C4-2B (cell line): Measurements from ENCODE around the gene ICOS.

ENCODE experiments used
- ZFX ChIP-seq: fragments of 450-650 bp; IDR thresholded peaks from 2 replicates; pipeline ENCODE4 v1.6.1; 2017
- TF ChIP-seq, protein P1 (sequence below): fragments of 450-650 bp; conservative IDR thresholded peaks from 2 replicates; pipeline ENCODE4 v1.5.1; 2017; ENCODE audit warnings: mild to moderate bottlenecking

DNA sequence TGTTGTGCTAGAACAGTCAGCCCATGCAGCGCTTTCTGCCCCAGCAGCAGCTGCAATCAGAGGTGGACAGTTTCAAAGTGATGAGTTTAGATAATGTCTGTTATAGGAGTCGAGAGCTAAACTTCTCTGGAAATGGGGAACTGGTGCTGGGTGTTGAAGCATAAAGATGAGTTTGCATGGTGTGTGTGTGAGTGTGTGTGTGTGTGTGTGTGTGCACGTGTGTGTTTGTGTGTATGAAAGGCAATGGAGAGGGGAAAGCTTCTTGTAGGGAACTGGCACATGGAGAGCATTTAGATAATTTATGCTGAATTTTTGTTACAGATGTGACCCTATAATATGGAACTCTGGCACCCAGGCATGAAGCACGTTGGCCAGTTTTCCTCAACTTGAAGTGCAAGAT lies 22.7 kb downstream of the ICOS start:
- TF ChIP-seq, protein P1, sequence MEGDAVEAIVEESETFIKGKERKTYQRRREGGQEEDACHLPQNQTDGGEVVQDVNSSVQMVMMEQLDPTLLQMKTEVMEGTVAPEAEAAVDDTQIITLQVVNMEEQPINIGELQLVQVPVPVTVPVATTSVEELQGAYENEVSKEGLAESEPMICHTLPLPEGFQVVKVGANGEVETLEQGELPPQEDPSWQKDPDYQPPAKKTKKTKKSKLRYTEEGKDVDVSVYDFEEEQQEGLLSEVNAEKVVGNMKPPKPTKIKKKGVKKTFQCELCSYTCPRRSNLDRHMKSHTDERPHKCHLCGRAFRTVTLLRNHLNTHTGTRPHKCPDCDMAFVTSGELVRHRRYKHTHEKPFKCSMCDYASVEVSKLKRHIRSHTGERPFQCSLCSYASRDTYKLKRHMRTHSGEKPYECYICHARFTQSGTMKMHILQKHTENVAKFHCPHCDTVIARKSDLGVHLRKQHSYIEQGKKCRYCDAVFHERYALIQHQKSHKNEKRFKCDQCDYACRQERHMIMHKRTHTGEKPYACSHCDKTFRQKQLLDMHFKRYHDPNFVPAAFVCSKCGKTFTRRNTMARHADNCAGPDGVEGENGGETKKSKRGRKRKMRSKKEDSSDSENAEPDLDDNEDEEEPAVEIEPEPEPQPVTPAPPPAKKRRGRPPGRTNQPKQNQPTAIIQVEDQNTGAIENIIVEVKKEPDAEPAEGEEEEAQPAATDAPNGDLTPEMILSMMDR: no peak
- no peak for TF ChIP-seq ZFX
